ENCODE measurements around the gene NRDE2.

Gene NRDE2

GRCh38 chr14:90345239-90345557, 13.5 kb upstream of the NRDE2 start:
- TF ChIP-seq NFIC (IDR thresholded peaks at IDR 0.05) (no peak), USF1 (IDR thresholded peaks at IDR 0.05) (no peak), CREB1 (IDR thresholded peaks at IDR 0.05; ENCODE audit: low read depth) (no peak), YY1 (IDR thresholded peaks at IDR 0.05; ENCODE audit: low read depth) (no peak), TAF1 (IDR thresholded peaks at IDR 0.05; ENCODE audit: low read depth) (no peak), RAD21 (IDR thresholded peaks at IDR 0.05; ENCODE audit: low read depth) (no peak), EP300 (IDR thresholded peaks at IDR 0.05; ENCODE audit: borderline replicate concordance) (no peak)

DNA sequence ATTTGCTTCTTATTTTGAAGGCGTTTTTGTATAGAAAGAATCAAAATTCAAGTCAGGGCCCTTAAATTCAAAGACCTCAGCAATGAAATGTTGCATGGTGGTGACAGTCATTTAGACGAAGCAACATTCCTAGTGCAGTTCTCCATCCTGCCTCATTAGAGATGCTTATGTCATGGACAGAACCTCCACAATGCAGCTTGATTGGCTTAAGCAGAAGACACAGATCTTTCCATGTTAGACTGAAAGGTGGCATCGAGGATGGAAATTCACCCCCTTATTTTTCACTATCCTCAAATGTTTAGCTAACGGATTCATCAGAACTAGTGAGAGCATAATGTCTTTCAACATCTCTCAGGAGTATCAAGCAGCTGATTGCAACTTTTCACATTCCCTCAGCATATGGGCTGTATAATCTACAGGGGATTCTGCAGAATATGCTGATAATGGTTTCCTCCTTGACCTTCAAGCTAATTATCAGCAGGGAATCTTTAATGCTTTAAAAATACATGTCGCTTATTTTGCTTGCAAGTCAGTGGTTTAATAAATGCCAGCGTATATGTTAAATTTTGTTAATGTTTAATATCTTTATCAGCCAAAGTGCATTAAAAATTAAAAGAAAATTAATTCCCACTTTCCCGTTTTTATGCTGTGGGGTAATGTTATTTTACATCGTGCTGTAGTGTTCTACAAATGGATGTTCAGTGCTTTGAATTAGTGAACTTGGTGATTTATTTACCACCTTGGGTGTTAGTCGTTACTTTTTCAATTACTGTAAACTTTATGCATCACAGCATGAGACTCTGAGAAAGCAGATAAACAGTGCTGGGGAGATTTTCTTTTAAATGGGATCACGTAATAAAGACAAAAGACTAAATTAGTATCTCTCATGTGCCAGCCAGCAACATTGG, 12.8 kb upstream of the NRDE2 start:
- TF ChIP-seq EP300 (IDR thresholded peaks at IDR 0.05; ENCODE audit: borderline replicate concordance) = no peak
- no peak for TF ChIP-seq NFIC (IDR thresholded peaks at IDR 0.05)
- TF ChIP-seq YY1 (IDR thresholded peaks at IDR 0.05; ENCODE audit: low read depth) = no peak
- no peak for TF ChIP-seq FOXM1 (IDR thresholded peaks at IDR 0.05; ENCODE audit: borderline replicate concordance, low read depth)
- no peak for TF ChIP-seq EGR1 (IDR thresholded peaks at IDR 0.05)
- TF ChIP-seq TAF1 (IDR thresholded peaks at IDR 0.05; ENCODE audit: low read depth) = no peak
- TF ChIP-seq TEAD4 (IDR thresholded peaks at IDR 0.05) = no peak
- TF ChIP-seq CREB1 (IDR thresholded peaks at IDR 0.05; ENCODE audit: low read depth) = no peak
- TF ChIP-seq ZBTB7A (IDR thresholded peaks at IDR 0.05; ENCODE audit: low read depth) = no peak
- TF ChIP-seq TCF12 (IDR thresholded peaks at IDR 0.05; ENCODE audit: low read depth) = no peak
- no peak for TF ChIP-seq CEBPB (IDR thresholded peaks at IDR 0.05)

DNA sequence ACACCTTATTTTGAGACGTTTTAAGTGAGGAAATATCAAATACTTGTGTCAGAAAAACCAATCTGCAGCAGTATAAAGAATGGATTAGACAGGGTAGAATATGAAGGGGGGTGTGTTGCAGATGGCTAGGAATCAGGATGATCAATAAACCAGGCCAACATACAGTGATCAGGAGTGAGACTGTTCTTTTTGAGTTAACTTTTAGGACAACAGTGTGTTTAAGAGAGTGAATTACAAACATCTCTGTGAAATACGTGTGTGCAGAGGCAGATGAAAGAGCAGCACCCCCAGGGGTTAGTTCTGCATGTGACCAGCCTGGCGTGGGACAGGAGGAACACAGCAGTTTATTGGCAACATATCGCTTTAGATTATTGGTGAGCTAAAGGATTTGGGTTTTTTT, 10.6 kb upstream of the NRDE2 start:
- TF ChIP-seq CEBPB (IDR thresholded peaks at IDR 0.05) (no peak), NFIC (IDR thresholded peaks at IDR 0.05) (no peak), EGR1 (IDR thresholded peaks at IDR 0.05) (no peak), TEAD4 (IDR thresholded peaks at IDR 0.05) (no peak), YY1 (IDR thresholded peaks at IDR 0.05; ENCODE audit: low read depth) (no peak), MAX (IDR thresholded peaks at IDR 0.05) (no peak), TAF1 (IDR thresholded peaks at IDR 0.05; ENCODE audit: low read depth) (no peak), ZBTB7A (IDR thresholded peaks at IDR 0.05; ENCODE audit: low read depth) (no peak), FOXM1 (IDR thresholded peaks at IDR 0.05; ENCODE audit: borderline replicate concordance, low read depth) (no peak), EP300 (IDR thresholded peaks at IDR 0.05; ENCODE audit: borderline replicate concordance) (no peak), CREB1 (IDR thresholded peaks at IDR 0.05; ENCODE audit: low read depth) (no peak), RAD21 (IDR thresholded peaks at IDR 0.05; ENCODE audit: low read depth) (no peak), REST (IDR thresholded peaks at IDR 0.05; ENCODE audit: low read depth) (no peak), USF1 (IDR thresholded peaks at IDR 0.05) (no peak), TCF12 (IDR thresholded peaks at IDR 0.05; ENCODE audit: low read depth) (no peak)

- no peak for TF ChIP-seq MAX (IDR thresholded peaks at IDR 0.05)
- no peak for TF ChIP-seq EP300 (IDR thresholded peaks at IDR 0.05; ENCODE audit: borderline replicate concordance)
- TF ChIP-seq CEBPB (IDR thresholded peaks at IDR 0.05) = no peak
- TF ChIP-seq FOXM1 (IDR thresholded peaks at IDR 0.05; ENCODE audit: borderline replicate concordance, low read depth) = no peak
- TF ChIP-seq TAF1 (IDR thresholded peaks at IDR 0.05; ENCODE audit: low read depth) = no peak
- no peak for TF ChIP-seq RAD21 (IDR thresholded peaks at IDR 0.05; ENCODE audit: low read depth)
- TF ChIP-seq ZBTB7A (IDR thresholded peaks at IDR 0.05; ENCODE audit: low read depth) = no peak
- no peak for TF ChIP-seq REST (IDR thresholded peaks at IDR 0.05; ENCODE audit: low read depth)
- TF ChIP-seq TCF12 (IDR thresholded peaks at IDR 0.05; ENCODE audit: low read depth) = no peak
- TF ChIP-seq YY1 (IDR thresholded peaks at IDR 0.05; ENCODE audit: low read depth) = no peak
- TF ChIP-seq USF1 (IDR thresholded peaks at IDR 0.05) = no peak
- TF ChIP-seq CREB1 (IDR thresholded peaks at IDR 0.05; ENCODE audit: low read depth) = no peak
- TF ChIP-seq EGR1 (IDR thresholded peaks at IDR 0.05) = no peak
- TF ChIP-seq NFIC (IDR thresholded peaks at IDR 0.05) = no peak
- TF ChIP-seq TEAD4 (IDR thresholded peaks at IDR 0.05) = no peak
These were observed 10.0 kb upstream of the NRDE2 start for GRCh38 chr14:90341784-90342183.

GRCh38 chr14:90336985-90337384, 5.2 kb upstream of the NRDE2 start:
- TF ChIP-seq NFIC (IDR thresholded peaks at IDR 0.05) = no peak
- no peak for TF ChIP-seq YY1 (IDR thresholded peaks at IDR 0.05; ENCODE audit: low read depth)
- no peak for TF ChIP-seq TCF12 (IDR thresholded peaks at IDR 0.05; ENCODE audit: low read depth)
- TF ChIP-seq EGR1 (IDR thresholded peaks at IDR 0.05) = no peak
- TF ChIP-seq ZBTB7A (IDR thresholded peaks at IDR 0.05; ENCODE audit: low read depth) = no peak
- no peak for TF ChIP-seq REST (IDR thresholded peaks at IDR 0.05; ENCODE audit: low read depth)
- TF ChIP-seq EP300 (IDR thresholded peaks at IDR 0.05; ENCODE audit: borderline replicate concordance) = no peak; the same call in 1 of the 2 replicates
- TF ChIP-seq USF1 (IDR thresholded peaks at IDR 0.05) = no peak
- TF ChIP-seq TAF1 (IDR thresholded peaks at IDR 0.05; ENCODE audit: low read depth) = no peak
- TF ChIP-seq FOXM1 (IDR thresholded peaks at IDR 0.05; ENCODE audit: borderline replicate concordance, low read depth) = no peak
- no peak for TF ChIP-seq RAD21 (IDR thresholded peaks at IDR 0.05; ENCODE audit: low read depth)
- TF ChIP-seq TEAD4 (IDR thresholded peaks at IDR 0.05) = no peak
- no peak for TF ChIP-seq MAX (IDR thresholded peaks at IDR 0.05)
- TF ChIP-seq CREB1 (IDR thresholded peaks at IDR 0.05; ENCODE audit: low read depth) = no peak
